GM12872 (cell line): ENCODE data around the gene ABCC10.
A peak's percentile ranks its signal among the peaks of the same experiment; 100 is the strongest.

ENCODE experiments used
- CTCF ChIP-seq: IDR thresholded peaks from 3 replicates; pipeline ENCODE4 v1.5.1; 2011; ENCODE audit warnings: low read depth, mild to moderate bottlenecking, low read length, moderate library complexity; ENCODE audit not compliant: insufficient read depth

Gene ABCC10

GRCh38 chr6:43494321-43494720 is 67.0 kb downstream of the ABCC10 start:
- no peak for TF ChIP-seq CTCF

GRCh38 chr6:43494766-43495165 is 67.4 kb downstream of the ABCC10 start:
- no peak for TF ChIP-seq CTCF

GRCh38 chr6:43495409-43495941 is 68.1 kb downstream of the ABCC10 start:
- TF ChIP-seq CTCF = 0 out of 3 replicates have a peak, but pooled peaks have one; percentile 11

GRCh38 chr6:43496370-43497128 is 69.2 kb downstream of the ABCC10 start:
- TF ChIP-seq CTCF = peak; percentile 61

GRCh38 chr6:43497129-43497396 is 69.7 kb downstream of the ABCC10 start:
- no peak for TF ChIP-seq CTCF

- no peak for TF ChIP-seq CTCF
Measured at GRCh38 chr6:43497689-43498088, 70.3 kb downstream of the ABCC10 start.

GRCh38 chr6:43499028-43499815 is 71.9 kb downstream of the ABCC10 start:
- no peak for TF ChIP-seq CTCF
